H1 (cell line): ENCODE data around the gene CACNA1F. TPM values are rescaled to one million over a fixed set of nuclear protein-coding genes. Genes with fewer than 3 reads are reported as not detected.

ENCODE experiments used
- ASH2L ChIP-seq: fragments of 200-600, 300-600 bp; sonication (generic); IDR thresholded peaks from one replicate; pipeline ENCODE4 v1.7.1; 2017; ENCODE audit warnings: low read length
- RFX5 ChIP-seq: IDR thresholded peaks from 2 replicates; pipeline ENCODE4 v1.6.1; 2011; ENCODE audit warnings: low read depth, low read length, improper control_type of control experiment, borderline replicate concordance
- SIN3A ChIP-seq, 2 experiments: IDR thresholded peaks in 1 of 2; conservative IDR thresholded peaks in 1 of 2; 2 replicates each; pipeline ENCODE4 v1.6.1; 2011 to 2012; ENCODE audit warnings: low read length in 2 of 2, improper control_type of control experiment in 1 of 2, low read depth in 1 of 2, mild to moderate bottlenecking in 1 of 2
- SP4 ChIP-seq: IDR thresholded peaks from 2 replicates; pipeline ENCODE4 v1.6.1; 2012; ENCODE audit warnings: low read length, inconsistent platforms
- TBP ChIP-seq: IDR thresholded peaks from 2 replicates; pipeline ENCODE4 v1.6.1; 2011; ENCODE audit warnings: low read depth, low read length, improper control_type of control experiment
- polyA plus RNA-seq, 7 experiments: library from polyadenylated mRNA; depleted of rRNA in 3 of 7; stranded (reverse) in 5 of 7; unstranded in 2 of 7; fragments of >200 nt in 5 of 7; fragments of 200-250 nt in 2 of 7; gene quantifications; 1 replicate in 5 of 7; 2 replicates in 1 of 7; 4 replicates in 1 of 7; pipeline versions ENCODE4 v1.2.1 to v1.2.3, GENCODE V29; 2011 to 2013; ENCODE audit warnings: missing spikeins in 2 of 7, mixed read lengths in 2 of 7
- total RNA-seq: library from RNA; stranded (reverse); fragmentation: NEBNext Ultra II Directional; extraction: Animal tissue kit (Norgen Biotek cat#: 25700); gene quantifications from 2 replicates; pipeline ENCODE4 v1.2.1, GENCODE V29; 2021

The CACNA1F gene
- total and polyA plus RNA-seq, 2 of the 8 experiments (the other 6 are each of a cell fraction or from before 2014, with no cell fraction given), result 0.59 to 0.84 TPM

- TF ChIP-seq SIN3A (conservative IDR thresholded peaks at IDR 0.05 in 1 of 2, IDR thresholded peaks at IDR 0.05 in 1 of 2; ENCODE audit: low read depth in 1 of 2, low read length in 2 of 2) (no peak), TBP (no peak), SP4 (no peak), RFX5 (no peak), ASH2L (no peak)
Measured at GRCh38 chrX:49276671-49277534, 43.8 kb upstream of the CACNA1F start (continued).
